Liver (tissue), 9 donors: ENCODE results near the gene C12orf76. TPM values are rescaled to one million over a fixed set of nuclear protein-coding genes. Genes with fewer than 3 reads are reported as not detected.

Experiments used
- DNase-seq: peaks from one replicate; pipeline ENCODE4 v3.0.0-alpha.2; 2017; ENCODE audit warnings: low spot score
- H3K27ac ChIP-seq, 2 donors: one replicate each; pipeline ENCODE4 v1.7.0; 2013; ENCODE audit warnings: inconsistent platforms in 2 of 2, low read length in 2 of 2, control low read depth in 1 of 2, low read depth in 1 of 2, mild to moderate bottlenecking in 1 of 2
- H3K27me3 ChIP-seq, 4 donors: one replicate each; pipeline versions ENCODE4 v1.6.1 to v1.7.0; 2013; ENCODE audit warnings: low read length in 3 of 4, inconsistent platforms in 1 of 4, mild to moderate bottlenecking in 1 of 4, moderate library complexity in 1 of 4; ENCODE audit not compliant: control insufficient read depth in 4 of 4, insufficient read depth in 4 of 4
- H3K36me3 ChIP-seq, 4 donors: one replicate each; pipeline versions ENCODE4 v1.6.1 to v1.7.0; 2013; ENCODE audit warnings: low read length in 3 of 4, mild to moderate bottlenecking in 3 of 4, low read depth in 1 of 4, moderate library complexity in 1 of 4; ENCODE audit not compliant: control insufficient read depth in 4 of 4, insufficient read depth in 3 of 4
- H3K4me1 ChIP-seq, 4 donors: one replicate each; pipeline versions ENCODE4 v1.6.1 to v1.7.0; 2013; ENCODE audit warnings: low read length in 3 of 4, mild to moderate bottlenecking in 3 of 4, moderate library complexity in 1 of 4; ENCODE audit not compliant: control insufficient read depth in 4 of 4, insufficient read depth in 4 of 4
- H3K4me3 ChIP-seq, 3 donors: one replicate each; pipeline versions ENCODE4 v1.6.1 to v1.7.0; 2013; ENCODE audit warnings: low read length in 3 of 3, control low read depth in 1 of 3, low read depth in 1 of 3, mild to moderate bottlenecking in 1 of 3
- H3K9ac ChIP-seq, 2 donors: one replicate each; pipeline ENCODE4 v1.7.0; 2013; ENCODE audit warnings: low read length in 2 of 2, mild to moderate bottlenecking in 2 of 2, moderate library complexity in 2 of 2, control low read depth in 1 of 2, low read depth in 1 of 2
- H3K9me3 ChIP-seq, 4 donors: one replicate each; pipeline versions ENCODE4 v1.6.1 to v1.7.0; 2013; ENCODE audit warnings: low read length in 3 of 4; ENCODE audit not compliant: control insufficient read depth in 4 of 4
- CTCF ChIP-seq: fragments of 150-350 bp; IDR thresholded peaks from 2 replicates; pipeline ENCODE4 v1.5.1; 2017; ENCODE audit warnings: improper control_type of control experiment, low read depth, low read length; ENCODE audit not compliant: missing input control
- EGR1 ChIP-seq, 2 donors: IDR thresholded peaks; 2 replicates each; pipeline ENCODE4 v1.6.1; 2016 to 2018; ENCODE audit warnings: antibody characterized with exemption in 2 of 2, low read depth in 2 of 2
- FOXA2 ChIP-seq: IDR thresholded peaks from 2 replicates; pipeline ENCODE4 v1.6.1; 2016; ENCODE audit warnings: antibody characterized with exemption
- HNF4A ChIP-seq, 2 donors: conservative IDR thresholded peaks; 2 replicates each; pipeline ENCODE4 v1.6.1; 2016; ENCODE audit warnings: antibody characterized with exemption in 2 of 2, mild to moderate bottlenecking in 2 of 2
- HNF4G ChIP-seq: IDR thresholded peaks from 2 replicates; pipeline ENCODE4 v1.6.1; 2016; ENCODE audit warnings: antibody characterized with exemption
- RAD21 ChIP-seq, 2 donors: IDR thresholded peaks; 2 replicates each; pipeline ENCODE4 v1.6.1; 2016; ENCODE audit warnings: antibody characterized with exemption in 2 of 2, mild to moderate bottlenecking in 2 of 2
- TAF1 ChIP-seq: conservative IDR thresholded peaks from 2 replicates; pipeline ENCODE4 v1.6.1; 2016; ENCODE audit warnings: antibody characterized with exemption, mild to moderate bottlenecking
- YY1 ChIP-seq: IDR thresholded peaks from 2 replicates; pipeline ENCODE4 v1.6.1; 2016; ENCODE audit warnings: antibody characterized with exemption, mild to moderate bottlenecking
- ZBTB33 ChIP-seq: IDR thresholded peaks from 2 replicates; pipeline ENCODE4 v1.6.1; 2016; ENCODE audit warnings: antibody characterized with exemption
- WGBS: extraction: QIAGEN DNeasy Blood & Tissue Kit; methylation state at CpG from one replicate; pipeline ENCODE4 v1.1.7; 2013; 5-methylcytosine and 5-hydroxymethylcytosine counted together
- polyA plus RNA-seq, 2 donors: library from polyadenylated mRNA; stranded (reverse) in 1 of 2; unstranded in 1 of 2; fragments of 200-250 nt in 1 of 2; fragments of >200 nt in 1 of 2; fragmentation: Nextera tagmentation in 1 of 2; extraction: Ambion mirVana in 1 of 2; gene quantifications; one replicate each; pipeline versions ENCODE4 v1.2.1 to v1.2.3, GENCODE V29; 2013 to 2015
- total RNA-seq, 2 donors: library from RNA; depleted of rRNA; stranded (reverse); fragments of >200 nt; gene quantifications; one replicate each; pipeline ENCODE4 v1.2.3, GENCODE V29; 2014
- TF ChIP-seq, protein P1 (sequence below): IDR thresholded peaks from 2 replicates; pipeline ENCODE4 v1.6.1; 2016; ENCODE audit warnings: antibody characterized with exemption, mild to moderate bottlenecking
- TF ChIP-seq, protein P2 (sequence below): IDR thresholded peaks from 2 replicates; pipeline ENCODE4 v1.6.1; 2016; ENCODE audit warnings: antibody characterized with exemption
- TF ChIP-seq, protein P3 (sequence below): IDR thresholded peaks from 2 replicates; pipeline ENCODE4 v1.6.1; 2016; ENCODE audit warnings: antibody characterized with exemption
- donor health status: healthy.
- donor health status: healthy.
- donor health status: healthy.
- donor health status: healthy.
- donor health status: healthy.

C12orf76 gene
- total and polyA plus RNA-seq, 4 donors = 5.6 to 22.4 (median 6.1) TPM

DNA sequence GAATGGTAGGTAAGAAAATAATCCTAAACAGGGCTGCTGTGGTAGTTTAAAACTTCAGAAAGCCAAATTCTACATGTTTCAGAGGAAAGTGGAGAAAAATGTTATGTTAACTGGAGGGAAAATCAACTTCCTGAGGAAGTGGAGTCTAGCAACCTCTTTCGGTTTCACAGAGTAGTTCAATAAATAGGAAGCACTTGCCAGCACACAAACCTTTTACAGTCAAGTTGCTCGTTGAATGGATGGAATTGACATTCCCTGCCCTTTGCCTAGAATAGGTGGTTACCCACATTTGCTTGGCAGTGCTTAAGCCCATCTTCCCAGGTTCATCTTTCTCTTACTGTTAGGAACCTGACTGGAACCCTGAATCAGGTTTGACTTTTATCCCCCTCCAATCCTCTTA, 33.2 kb downstream of the C12orf76 start:
- Histone ChIP-seq H3K27ac (no peak overlapping the region), H3K9me3 (no peaks in the 10 kb centered on the region), H3K4me3 (no peak overlapping the region), H3K36me3 (peaks cover 7 to 24% (median 23%) of the 10 kb centered on the region in 4 donors), H3K27me3 (no peaks in the 10 kb centered on the region), H3K4me1 (peaks cover 3 to 25% (median 20%) of the 10 kb centered on the region in 4 donors), H3K9ac (no peak overlapping the region)
- peak; percentile 10 to 17 for TF ChIP-seq RAD21 (IDR thresholded peaks at IDR 0.05)
- TF ChIP-seq, protein P1, sequence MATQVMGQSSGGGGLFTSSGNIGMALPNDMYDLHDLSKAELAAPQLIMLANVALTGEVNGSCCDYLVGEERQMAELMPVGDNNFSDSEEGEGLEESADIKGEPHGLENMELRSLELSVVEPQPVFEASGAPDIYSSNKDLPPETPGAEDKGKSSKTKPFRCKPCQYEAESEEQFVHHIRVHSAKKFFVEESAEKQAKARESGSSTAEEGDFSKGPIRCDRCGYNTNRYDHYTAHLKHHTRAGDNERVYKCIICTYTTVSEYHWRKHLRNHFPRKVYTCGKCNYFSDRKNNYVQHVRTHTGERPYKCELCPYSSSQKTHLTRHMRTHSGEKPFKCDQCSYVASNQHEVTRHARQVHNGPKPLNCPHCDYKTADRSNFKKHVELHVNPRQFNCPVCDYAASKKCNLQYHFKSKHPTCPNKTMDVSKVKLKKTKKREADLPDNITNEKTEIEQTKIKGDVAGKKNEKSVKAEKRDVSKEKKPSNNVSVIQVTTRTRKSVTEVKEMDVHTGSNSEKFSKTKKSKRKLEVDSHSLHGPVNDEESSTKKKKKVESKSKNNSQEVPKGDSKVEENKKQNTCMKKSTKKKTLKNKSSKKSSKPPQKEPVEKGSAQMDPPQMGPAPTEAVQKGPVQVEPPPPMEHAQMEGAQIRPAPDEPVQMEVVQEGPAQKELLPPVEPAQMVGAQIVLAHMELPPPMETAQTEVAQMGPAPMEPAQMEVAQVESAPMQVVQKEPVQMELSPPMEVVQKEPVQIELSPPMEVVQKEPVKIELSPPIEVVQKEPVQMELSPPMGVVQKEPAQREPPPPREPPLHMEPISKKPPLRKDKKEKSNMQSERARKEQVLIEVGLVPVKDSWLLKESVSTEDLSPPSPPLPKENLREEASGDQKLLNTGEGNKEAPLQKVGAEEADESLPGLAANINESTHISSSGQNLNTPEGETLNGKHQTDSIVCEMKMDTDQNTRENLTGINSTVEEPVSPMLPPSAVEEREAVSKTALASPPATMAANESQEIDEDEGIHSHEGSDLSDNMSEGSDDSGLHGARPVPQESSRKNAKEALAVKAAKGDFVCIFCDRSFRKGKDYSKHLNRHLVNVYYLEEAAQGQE = no peak
- no peak for TF ChIP-seq HNF4G
- no peak for TF ChIP-seq FOXA2
- TF ChIP-seq, protein P2, sequence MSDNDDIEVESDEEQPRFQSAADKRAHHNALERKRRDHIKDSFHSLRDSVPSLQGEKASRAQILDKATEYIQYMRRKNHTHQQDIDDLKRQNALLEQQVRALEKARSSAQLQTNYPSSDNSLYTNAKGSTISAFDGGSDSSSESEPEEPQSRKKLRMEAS = no peak
- no peak for TF ChIP-seq TAF1
- DNase-seq = no peak
- WGBS = 64% methylated on average over 2 of the region's 2 CpGs

- Histone ChIP-seq H3K36me3 (peaks cover 2 to 8% (median 6%) of the 10 kb centered on the region in 4 donors), H3K9ac (peak overlapping the region in 1 of 2 donors; percentile 60), H3K27me3 (no peaks in the 10 kb centered on the region), H3K27ac (peak overlapping the region; percentile 49 to 88), H3K9me3 (no peaks in the 10 kb centered on the region), H3K4me1 (peaks cover 3 to 25% (median 20%) of the 10 kb centered on the region in 4 donors), H3K4me3 (no peak overlapping the region)
- DNase-seq = no peak
- 71% methylated on average over 4 of the region's 4 CpGs for WGBS
- TF ChIP-seq, protein P3, sequence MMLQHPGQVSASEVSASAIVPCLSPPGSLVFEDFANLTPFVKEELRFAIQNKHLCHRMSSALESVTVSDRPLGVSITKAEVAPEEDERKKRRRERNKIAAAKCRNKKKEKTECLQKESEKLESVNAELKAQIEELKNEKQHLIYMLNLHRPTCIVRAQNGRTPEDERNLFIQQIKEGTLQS = no peak
- TF ChIP-seq RAD21 (IDR thresholded peaks at IDR 0.05) (no peak), TAF1 (no peak), FOXA2 (no peak), YY1 (no peak), HNF4A (conservative IDR thresholded peaks at IDR 0.05) (no peak), HNF4G (no peak), CTCF (no peak), ZBTB33 (no peak), EGR1 (IDR thresholded peaks at IDR 0.05; ENCODE audit: low read depth in 2 of 2) (no peak)
- TF ChIP-seq, protein P1 = no peak
Measured at GRCh38 chr12:110012659-110013058, 35.7 kb downstream of the C12orf76 start.
